H1 (cell line): ENCODE measurements around the gene FREM2. TPM values are rescaled to one million over a fixed set of nuclear protein-coding genes. Genes with fewer than 3 reads are reported as not detected.

Source experiments
- JUND ChIP-seq: IDR thresholded peaks from 2 replicates; pipeline ENCODE4 v1.6.1; 2011; ENCODE audit warnings: mild to moderate bottlenecking, improper control_type of control experiment, low read length
- NRF1 ChIP-seq: IDR thresholded peaks from 2 replicates; pipeline ENCODE4 v1.6.1; 2011; ENCODE audit warnings: mild to moderate bottlenecking, low read depth, low read length, improper control_type of control experiment
- PHF8 ChIP-seq: fragments of 200-600 bp; sonication (generic); conservative IDR thresholded peaks from 2 replicates; pipeline ENCODE4 v1.7.1; 2012; ENCODE audit warnings: low read depth, mild to moderate bottlenecking, inconsistent platforms, low read length, moderate library complexity
- SIRT6 ChIP-seq: IDR thresholded peaks from one replicate; pipeline ENCODE4 v1.7.1; 2012; ENCODE audit warnings: low read length, inconsistent platforms
- SIX5 ChIP-seq: IDR thresholded peaks from 2 replicates; pipeline ENCODE4 v1.6.1; 2011; ENCODE audit warnings: mild to moderate bottlenecking, low read depth, low read length
- polyA plus RNA-seq, 7 experiments: library from polyadenylated mRNA; depleted of rRNA in 3 of 7; stranded (reverse) in 5 of 7; unstranded in 2 of 7; fragments of >200 nt in 5 of 7; fragments of 200-250 nt in 2 of 7; gene quantifications; 1 replicate in 5 of 7; 2 replicates in 1 of 7; 4 replicates in 1 of 7; pipeline versions ENCODE4 v1.2.1 to v1.2.3, GENCODE V29; 2011 to 2013; ENCODE audit warnings: missing spikeins in 2 of 7, mixed read lengths in 2 of 7
- total RNA-seq: library from RNA; stranded (reverse); fragmentation: NEBNext Ultra II Directional; extraction: Animal tissue kit (Norgen Biotek cat#: 25700); gene quantifications from 2 replicates; pipeline ENCODE4 v1.2.1, GENCODE V29; 2021

Gene FREM2
- total and polyA plus RNA-seq, 2 of the 8 experiments (the other 6 are each of a cell fraction or from before 2014, with no cell fraction given), result 11.6 to 22.8 TPM

GRCh38 chr13:38658906-38659305, 28.0 kb upstream of the FREM2 start (continued):
- no peak for TF ChIP-seq PHF8
- TF ChIP-seq JUND, result no peak
- TF ChIP-seq SIX5, result no peak
- TF ChIP-seq NRF1, result no peak
- TF ChIP-seq SIRT6, result no peak
